RPMI7951 (cell line): ENCODE results near the gene GCSH. TPM values are rescaled to one million over a fixed set of nuclear protein-coding genes. Genes with fewer than 3 reads are reported as not detected.

ENCODE experiments used
- DNase-seq: peaks from one replicate; pipeline ENCODE4 v3.0.0-alpha.2; 2012; ENCODE audit warnings: low read depth
- total RNA-seq: library from RNA; depleted of rRNA; stranded (reverse); fragments of >200 nt; shearing (Covaris generic); gene quantifications from 2 replicates; pipeline ENCODE4 v1.2.3, GENCODE V29; 2014; rRNA removed

GCSH gene
- total RNA-seq, 1 experiment from 2014 or later = 61.9 TPM

- DNase-seq = no peak
These were observed 54.5 kb downstream of the GCSH start for GRCh38 chr16:81041696-81042095.

- DNase-seq = no peak
These were observed 55.4 kb downstream of the GCSH start for GRCh38 chr16:81040842-81041241.

GRCh38 chr16:81040131-81040530, 56.1 kb downstream of the GCSH start:
- no peak for DNase-seq

GRCh38 chr16:81036751-81037350, 59.3 kb downstream of the GCSH start:
- peak; percentile 7 for DNase-seq

- DNase-seq = peak; percentile 23
These were observed 60.0 kb downstream of the GCSH start for GRCh38 chr16:81035975-81036750.

- peak; percentile 78 for DNase-seq
These were observed 60.7 kb downstream of the GCSH start, which contains the start of gene ATMIN for GRCh38 chr16:81035398-81035974. ATMIN (plus strand) TSS chr16:81035842; CDS start chr16:81035871, 29 bp downstream.

Other genes with a start within 250 kb of the GCSH start
- 148 and 155 TPM in 2 replicates for gene CMC2, start 89.5 kb downstream of the GCSH start, total RNA-seq
- gene CENPN, start 89.2 kb downstream of the GCSH start, total RNA-seq = 231 and 322 TPM in 2 replicates
- 27.9 and 33.5 TPM in 2 replicates for gene ATMIN, start 60.6 kb downstream of the GCSH start, total RNA-seq
- 0.60 and 4.1 TPM in 2 replicates for gene C16orf46, start 19.2 kb downstream of the GCSH start, total RNA-seq
- not detected in 2 replicates for gene BCO1, start 142.3 kb upstream of the GCSH start, total RNA-seq
- gene GAN, start 218.6 kb upstream of the GCSH start, total RNA-seq = 5.2 and 5.5 TPM in 2 replicates